HG02763 (cell line): ENCODE results near the gene CRY2.
"Not testable (repeated sequence)": the region's sequence is repeated elsewhere in the genome, so short reads cannot be mapped to it uniquely, and the experiment has no call there.

Experiments used
- ATAC-seq: cut with Tn5 transposase; IDR thresholded peaks from one replicate; pipeline ENCODE4 v1.9.1; 2021; ENCODE audit warnings: mild to moderate bottlenecking, moderate library complexity; ENCODE audit not compliant: unreplicated experiment

Gene CRY2

DNA sequence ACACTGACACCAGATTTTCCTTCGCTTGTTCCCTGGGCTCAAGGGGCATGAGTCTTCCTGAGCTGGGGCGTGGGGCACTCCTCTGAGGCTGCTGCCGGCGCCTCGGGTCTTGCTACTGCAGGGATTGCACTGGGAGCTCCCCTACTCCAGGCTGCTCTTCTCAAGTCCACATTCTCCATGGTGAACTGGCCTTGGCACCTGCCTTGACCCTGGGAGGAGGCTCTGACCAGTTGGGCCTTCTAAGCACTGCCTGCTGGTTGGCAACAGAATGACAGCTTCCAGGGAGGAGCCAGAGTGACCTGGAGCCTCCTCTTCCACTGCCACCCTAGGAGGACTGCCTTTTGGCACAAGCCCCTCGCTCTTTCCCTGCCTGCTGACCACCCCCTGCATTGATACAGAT is 50.3 kb downstream of the CRY2 start:
- no peak for ATAC-seq

DNA sequence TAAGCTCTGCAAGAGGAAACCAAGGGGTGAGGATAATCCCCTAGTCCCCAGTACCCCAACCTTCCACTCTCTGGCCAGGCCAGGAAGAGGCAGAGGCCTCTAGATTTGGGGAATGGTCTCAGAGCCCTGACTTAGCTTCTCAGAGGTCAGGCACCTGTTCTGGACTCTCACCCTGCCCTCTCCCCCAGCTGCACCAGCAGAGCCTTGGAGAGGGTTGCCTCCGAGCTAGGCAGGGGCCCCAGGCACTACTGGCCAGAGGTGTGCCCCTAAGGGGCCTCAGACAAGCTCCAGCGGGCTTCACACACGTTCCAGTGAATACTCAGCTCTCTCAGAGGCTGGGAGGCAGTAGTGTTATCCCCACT is 51.8 kb downstream of the CRY2 start:
- ATAC-seq: no peak

DNA sequence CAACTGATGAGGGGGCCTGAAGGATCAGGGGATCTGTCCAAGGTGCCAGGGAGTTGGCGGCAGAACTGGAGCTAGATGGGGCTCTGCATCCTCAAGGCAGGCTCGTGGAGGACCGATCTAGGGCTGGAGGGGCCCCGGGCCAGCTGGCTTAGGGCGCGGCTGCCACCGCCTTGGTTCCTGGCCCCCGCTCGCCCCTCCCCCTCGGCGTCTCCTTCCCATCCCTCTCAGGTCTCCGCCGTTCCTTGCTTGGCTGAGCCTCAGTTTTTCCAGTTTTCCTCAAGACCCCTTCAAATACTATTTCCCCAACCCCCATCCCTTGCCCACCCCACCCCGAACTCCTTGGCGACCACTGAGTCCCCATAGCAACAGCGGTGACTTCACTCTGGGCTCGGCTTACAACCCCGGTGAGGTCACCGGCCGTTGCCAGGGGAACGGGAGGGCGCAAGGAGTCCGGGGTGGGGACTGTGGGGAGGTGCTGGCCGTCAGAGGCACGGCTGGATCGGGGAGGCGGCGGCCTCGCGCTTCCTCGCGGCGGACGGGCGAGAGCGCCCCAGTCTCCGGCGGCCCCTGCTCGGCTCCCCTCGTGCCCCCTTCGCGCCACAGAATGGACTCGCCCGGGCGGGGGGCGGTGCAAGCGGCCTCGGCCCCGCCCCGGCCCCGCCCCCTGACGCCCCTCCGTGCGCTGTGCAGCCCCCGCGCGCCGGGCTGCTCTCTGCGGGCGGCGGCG is 52.3 kb downstream of the CRY2 start:
- no peak for ATAC-seq

DNA sequence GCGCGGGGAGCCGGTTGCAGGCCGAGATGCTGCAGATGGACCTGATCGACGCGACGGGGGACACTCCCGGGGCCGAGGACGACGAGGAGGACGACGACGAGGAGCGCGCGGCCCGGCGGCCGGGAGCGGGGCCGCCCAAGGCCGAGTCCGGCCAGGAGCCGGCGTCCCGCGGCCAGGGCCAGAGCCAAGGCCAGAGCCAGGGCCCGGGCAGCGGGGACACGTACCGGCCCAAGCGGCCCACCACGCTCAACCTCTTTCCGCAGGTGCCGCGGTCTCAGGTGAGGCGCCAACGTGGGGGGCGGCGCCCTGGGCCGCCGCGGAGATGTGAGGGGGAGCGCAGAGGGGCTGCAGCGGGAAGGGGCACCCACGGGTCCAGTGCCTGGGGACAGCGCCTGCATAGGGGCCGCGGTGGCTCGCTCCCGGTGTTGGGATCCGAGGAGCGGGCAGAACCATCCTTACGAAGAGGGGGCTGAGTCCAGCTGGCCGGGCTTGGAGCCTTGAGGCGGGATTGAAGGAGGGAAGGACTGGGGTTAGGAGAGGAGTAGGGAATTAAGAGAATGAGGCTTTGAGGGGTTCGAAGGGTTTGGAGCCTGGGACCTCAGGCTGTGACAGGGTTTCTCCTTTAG is 53.0 kb downstream of the CRY2 start:
- ATAC-seq: not testable (repeated sequence)

DNA sequence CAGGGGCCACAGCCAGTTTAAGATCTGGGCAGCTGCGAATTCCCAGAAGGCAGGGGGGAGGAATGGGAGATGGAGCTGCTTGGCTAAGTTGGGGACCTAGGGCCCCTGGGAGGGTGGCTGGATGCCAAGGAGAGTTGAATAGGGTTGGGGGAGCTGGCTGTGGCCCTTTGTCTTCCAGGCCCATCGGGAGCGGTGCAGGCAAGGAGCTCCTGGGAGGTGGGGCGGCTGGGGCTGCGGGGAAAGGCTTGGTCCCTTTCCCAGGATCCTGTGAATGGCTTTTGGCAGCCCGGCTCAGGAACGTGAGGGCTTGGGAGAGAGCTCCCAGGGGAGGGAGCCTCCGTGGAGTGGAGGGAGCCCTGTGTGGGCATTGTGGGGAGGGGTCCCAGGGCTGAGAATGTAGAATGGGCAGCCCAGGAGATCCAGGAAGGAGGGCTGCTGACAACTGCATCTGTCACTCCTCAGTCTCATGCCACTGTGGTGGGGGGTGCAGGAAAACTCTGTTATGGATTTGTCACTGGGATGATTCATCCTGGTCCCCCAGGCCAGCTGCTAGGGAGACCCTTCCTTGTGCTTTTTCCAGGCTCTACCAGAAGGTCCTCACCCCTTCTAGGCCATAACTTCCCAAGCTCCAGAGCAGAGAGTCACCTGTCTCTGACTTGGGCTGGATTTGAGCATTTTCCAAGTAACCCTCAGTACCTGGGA is 53.8 kb downstream of the CRY2 start:
- no peak for ATAC-seq

DNA sequence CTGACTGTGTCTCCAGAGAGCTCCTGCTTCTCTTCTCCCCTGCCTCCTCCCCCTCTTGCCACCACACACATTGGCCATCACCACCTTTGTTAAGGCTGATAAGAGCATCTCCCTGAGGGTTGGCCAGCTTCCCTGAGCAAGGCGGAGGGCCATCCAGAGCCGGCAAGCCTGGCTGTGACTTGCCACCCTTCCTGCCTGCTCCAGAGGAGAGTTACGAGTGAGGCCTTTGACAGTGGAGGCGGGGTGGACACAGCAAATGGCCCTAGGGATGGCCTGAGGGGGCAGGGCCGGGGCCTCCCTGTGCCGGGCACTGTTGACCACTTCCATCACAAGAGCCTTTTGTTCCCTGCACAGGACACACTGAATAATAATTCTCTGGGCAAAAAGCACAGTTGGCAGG is 54.4 kb downstream of the CRY2 start:
- ATAC-seq: no peak

DNA sequence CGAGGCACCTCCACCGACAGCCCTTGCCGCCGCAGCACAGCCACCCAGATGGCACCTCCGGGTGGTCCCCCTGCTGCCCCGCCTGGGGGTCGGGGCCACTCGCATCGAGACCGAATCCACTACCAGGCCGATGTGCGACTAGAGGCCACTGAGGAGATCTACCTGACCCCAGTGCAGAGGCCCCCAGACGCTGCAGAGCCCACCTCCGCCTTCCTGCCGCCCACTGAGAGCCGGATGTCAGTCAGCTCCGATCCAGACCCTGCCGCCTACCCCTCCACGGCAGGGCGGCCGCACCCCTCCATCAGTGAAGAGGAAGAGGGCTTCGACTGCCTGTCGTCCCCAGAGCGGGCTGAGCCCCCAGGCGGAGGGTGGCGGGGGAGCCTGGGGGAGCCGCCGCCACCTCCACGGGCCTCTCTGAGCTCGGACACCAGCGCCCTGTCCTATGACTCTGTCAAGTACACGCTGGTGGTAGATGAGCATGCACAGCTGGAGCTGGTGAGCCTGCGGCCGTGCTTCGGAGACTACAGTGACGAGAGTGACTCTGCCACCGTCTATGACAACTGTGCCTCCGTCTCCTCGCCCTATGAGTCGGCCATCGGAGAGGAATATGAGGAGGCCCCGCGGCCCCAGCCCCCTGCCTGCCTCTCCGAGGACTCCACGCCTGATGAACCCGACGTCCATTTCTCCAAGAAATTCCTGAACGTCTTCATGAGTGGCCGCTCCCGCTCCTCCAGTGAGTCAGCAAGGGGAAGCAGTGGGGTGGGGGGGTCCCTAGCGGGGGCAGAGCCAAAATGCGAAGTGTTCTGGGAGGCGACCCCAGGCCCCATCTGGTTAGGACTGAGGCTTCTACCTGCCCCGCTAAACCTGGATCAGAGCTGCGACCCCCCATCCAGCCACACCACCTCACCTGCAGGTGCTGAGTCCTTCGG is 55.4 kb downstream of the CRY2 start:
- ATAC-seq: no peak

DNA sequence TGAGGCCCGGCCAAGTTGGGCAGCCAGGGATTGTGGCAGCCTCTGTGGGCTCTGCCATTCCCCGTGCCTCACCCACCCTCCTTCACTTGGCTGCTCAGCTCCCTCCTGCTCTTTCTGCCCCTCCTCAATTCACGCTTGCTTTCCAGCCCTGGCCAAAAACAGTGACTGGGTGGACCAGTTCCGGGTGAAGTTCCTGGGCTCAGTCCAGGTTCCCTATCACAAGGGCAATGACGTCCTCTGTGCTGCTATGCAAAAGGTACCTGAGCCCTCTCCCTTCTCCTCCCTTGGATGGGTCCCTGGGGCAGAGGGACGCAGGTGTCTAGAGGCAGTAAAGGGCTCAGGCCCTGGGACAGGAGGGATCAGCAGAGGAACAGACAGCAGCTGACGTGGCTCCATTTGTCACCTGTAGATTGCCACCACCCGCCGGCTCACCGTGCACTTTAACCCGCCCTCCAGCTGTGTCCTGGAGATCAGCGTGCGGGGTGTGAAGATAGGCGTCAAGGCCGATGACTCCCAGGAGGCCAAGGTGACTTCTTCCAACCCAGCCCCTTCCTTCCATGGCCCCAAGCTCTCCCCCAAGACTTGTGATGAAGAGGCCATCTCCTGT is 57.1 kb downstream of the CRY2 start:
- ATAC-seq: no peak

DNA sequence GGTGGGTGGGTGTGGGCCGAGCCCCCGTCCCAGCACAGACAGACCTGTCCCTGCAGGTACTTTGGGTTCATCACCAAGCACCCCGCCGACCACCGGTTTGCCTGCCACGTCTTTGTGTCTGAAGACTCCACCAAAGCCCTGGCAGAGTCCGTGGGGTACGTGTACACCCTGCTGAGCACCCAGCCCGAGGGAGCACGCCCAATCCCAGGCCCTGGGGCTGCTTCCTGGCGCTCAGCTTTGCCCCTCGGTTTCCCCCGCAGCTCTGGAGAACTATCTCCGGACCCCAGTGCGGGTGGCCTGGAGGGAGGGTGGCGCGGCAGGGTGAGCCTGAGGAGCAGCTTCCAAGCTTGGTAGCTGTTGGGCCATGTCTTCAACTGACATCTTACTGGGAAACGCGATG is 57.8 kb downstream of the CRY2 start:
- ATAC-seq: no peak

DNA sequence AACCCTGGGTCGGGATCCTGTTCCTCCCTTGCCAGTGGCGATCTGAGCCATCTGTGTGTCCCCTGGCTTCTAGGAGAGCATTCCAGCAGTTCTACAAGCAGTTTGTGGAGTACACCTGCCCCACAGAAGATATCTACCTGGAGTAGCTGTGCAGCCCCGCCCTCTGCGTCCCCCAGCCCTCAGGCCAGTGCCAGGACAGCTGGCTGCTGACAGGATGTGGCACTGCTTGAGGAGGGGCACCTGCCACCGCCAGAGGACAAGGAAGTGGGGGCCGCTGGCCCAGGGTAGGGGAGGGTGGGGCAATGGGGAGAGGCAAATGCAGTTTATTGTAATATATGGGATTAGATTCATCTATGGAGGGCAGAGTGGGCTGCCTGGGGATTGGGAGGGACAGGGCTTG is 58.3 kb downstream of the CRY2 start:
- not testable (repeated sequence) for ATAC-seq

DNA sequence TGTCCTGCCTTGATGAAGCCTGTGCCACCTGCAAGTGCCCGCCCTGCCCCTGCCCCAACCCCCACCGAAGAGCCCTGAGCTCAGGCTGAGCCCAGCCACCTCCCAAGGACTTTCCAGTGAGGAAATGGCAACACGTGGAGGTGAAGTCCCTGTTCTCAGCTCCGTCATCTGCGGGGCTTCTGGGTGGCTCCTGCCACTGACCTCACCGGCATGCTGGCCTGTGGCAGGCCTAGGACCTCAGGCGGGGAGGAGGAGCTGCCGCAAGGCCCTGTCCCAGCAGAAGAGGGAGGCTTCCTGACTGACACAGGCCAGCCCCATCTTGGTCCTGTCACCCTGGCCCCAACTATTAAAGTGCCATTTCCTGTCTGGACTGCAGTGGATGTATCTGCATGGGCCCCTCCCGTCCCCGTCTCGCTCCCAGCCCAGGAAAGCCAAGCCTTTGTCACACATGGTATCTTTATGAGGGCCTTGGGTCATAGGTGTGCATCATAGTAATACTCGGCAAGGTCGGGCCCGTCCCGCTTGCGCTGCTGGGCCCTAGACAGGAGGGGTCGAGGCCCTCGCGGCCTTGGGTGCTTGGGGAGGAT is 58.9 kb downstream of the CRY2 start:
- no peak for ATAC-seq

DNA sequence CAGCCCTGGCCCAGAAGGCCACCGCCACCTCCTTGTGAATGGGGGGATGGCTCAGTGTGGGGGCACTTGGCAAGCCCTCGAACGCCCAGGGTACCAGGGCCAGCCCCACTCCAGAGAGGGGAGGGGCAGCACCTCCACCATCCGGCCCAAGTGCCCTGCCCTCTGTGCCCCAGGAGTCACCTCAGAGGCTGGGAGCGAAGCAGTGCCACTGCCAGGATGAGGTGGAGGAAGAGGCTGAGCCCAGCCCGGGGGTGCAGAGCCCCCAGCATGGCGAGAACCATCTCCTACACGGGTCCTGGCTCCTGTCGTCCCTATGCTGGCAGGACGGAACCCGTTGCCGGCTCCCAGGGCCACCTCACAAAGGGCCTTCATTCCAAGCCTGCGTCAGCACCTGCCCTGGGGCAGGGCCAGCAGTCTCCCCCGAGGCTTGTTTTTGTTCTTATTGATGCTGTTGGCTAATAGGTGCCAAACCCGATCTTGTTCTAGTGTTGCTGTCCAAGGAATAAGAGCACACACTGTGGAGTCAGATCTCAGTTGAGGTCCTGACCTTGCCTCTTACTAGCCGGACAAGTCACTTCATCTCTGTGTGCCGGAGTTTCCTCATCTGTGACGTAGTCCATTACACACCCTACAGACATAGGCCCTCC is 59.8 kb downstream of the CRY2 start, which contains the start of gene FREY1:
TSS of gene FREY1 (minus strand) at position 307 of the 647 bp plus-strand sequence. CDS start at position 281, 26 bp downstream.
- no peak for ATAC-seq

DNA sequence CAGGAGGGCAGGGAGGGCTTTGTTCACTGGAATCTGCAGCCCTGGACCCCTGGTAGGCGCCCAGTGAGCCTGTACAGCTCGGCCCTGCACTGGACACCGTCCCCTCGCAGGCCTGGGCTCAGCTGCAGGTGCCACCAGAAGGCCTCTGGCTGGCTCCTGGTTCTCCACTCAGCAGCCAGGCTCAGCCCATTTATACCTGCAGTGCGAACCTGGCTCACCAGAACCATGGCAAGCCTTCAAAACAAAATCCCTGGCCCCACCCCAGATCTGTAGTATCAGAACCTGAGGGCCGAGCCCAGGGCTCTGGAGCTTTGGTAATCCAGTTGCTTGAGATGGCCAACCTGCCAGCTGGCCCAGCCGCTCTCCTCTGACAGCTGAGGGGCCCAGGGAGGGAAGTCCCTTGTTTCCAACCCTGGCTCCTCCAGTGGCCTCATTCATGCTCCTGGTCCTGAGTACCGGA is 60.7 kb downstream of the CRY2 start:
- no peak for ATAC-seq

DNA sequence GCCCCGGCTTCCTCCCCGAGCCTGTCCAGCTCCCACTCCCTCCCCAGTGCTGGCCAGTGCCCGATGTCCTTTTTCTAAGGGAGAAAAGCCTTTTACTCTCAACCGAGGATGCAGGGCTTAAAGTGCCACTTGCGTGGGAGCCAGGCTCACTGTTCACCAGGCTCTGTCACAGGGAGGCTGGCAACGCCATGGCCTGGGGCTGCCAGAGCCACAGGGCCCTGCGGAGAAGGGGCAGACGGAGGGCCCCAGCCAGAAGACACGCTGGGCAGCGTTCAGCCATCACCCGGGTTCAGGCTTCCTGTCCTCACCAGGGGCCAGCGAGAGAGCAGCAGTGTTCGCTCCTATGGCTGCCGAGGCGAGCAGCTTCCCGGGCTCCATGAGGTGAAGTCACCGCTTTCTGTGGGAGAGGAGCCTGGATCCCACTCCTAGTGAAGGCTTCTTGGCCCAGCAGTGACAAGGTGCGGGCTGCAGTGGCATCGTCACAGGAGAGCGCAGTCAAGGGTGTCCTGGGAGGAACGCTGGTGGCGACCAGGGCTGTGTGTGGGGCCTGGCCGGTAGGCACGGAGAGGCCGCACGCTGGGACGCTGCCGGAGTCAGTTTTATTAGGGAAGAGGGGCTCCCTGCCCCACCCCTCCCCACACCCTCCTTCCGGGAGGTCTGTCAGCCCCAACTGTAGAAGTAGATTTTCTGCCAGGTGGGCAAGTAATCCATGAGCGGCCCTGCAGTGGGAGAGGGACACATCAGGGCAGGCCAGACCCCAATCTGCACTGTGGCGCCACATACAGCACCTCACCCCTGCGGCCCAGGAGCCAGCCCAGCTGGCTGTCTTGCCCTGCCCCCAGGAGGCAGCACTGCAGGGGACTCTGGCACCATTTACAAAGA is 62.6 kb downstream of the CRY2 start:
- ATAC-seq: no peak

DNA sequence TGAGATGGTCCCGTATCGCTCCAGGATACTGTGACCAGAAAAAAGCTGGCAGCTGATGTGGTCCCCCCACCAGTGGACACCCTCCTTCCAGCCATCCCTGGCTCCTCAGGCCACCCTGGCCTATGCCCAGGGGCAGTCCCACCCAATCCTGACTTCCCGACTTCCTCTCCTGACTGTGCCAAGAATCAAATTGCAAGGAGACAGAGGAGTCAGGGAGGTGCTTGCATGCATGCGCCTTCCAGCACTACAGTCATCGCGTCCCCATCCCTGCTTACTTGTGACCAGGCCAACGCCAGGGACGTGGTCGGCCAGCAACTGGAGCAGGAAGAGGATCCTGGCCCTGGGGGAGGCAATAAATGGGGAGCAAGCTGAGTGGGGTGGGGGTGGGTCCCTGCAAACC is 63.3 kb downstream of the CRY2 start:
- no peak for ATAC-seq

DNA sequence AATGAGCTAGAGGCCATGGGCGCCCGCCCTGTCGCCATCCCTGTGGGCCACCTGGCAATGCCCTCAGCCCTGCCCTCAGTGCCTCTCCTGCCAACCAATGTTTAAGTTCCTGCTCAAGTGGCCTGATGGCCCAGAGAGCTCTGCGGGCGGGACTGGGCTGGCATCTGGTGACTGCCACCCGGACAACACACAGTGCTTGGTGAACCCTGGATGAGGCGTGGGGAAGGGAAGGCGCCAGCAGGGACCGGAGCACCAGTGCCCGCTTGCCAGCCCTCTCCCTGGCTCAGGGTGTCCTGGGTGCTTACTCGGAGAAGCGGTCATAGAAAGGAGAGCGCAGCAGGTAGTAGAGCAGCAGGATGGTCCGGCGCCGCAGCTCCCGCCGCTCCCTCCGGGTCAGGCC is 66.2 kb downstream of the CRY2 start:
- no peak for ATAC-seq

DNA sequence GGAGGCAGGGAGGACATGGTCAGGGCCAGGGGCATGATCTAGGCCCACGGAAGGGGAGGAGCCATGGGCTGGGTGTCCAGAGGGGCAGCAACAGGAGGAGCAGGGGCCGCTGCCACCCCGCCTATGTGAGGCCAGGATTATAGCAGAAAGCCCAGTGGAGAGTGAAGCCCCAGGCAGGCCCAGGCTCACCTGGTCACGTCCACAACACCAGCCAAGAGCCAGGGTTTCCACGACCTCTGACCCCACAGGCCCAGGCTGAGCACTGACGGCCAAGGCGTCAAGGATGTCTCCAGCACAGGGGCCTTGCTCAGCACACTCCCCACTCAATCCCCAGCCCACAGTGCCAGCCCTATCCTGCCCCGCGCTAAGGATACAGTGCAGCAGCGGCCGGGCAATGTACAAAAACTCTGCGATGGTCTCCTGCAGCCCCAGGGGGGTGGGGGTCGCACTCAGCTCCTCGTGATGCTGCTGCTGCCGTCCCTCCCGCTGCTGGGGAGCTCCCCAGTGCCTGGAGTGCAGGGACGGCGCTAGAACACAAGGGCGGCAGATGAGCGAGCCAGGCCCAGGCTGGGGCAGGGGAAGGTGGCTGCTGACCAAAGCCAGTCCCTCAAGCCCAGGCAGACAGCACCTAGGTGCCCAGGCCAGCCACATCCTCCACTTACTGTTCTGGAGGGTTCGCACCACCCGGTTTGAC is 66.8 kb downstream of the CRY2 start:
- no peak for ATAC-seq

DNA sequence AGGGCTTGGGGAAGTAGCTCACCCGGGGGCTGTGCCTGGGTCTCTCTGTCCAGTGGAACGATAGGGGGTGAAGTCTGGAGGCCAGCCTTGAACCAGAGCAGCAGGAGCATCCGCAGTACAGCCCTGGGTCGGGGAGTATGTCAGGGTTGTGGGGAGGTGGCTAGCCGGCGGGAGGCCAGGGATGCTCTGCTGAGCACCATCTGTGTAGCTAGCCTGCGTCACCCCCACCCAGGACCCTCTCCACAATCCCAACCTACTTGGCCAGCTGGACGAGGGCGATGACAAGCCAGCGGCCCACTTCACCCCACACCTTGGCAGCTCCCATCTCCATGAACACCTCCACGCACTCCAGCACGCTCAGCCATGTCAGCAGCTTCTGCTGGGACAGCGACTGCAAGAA is 68.2 kb downstream of the CRY2 start:
- no peak for ATAC-seq
